Thyroid gland (tissue), 4 donors: ENCODE measurements around the gene PHACTR1.

ENCODE experiments used
- POLR2A ChIP-seq, 2 donors: fragments of 450-650 bp; IDR thresholded peaks; one replicate each; pipeline ENCODE4 v1.6.1; 2017; ENCODE audit warnings: antibody characterized with exemption in 2 of 2, mild to moderate bottlenecking in 2 of 2, moderate library complexity in 1 of 2
- TF ChIP-seq, protein P1 (sequence below), 6 experiments: fragments of 200-600 bp in 3 of 6; fragments of 450-650 bp in 3 of 6; sonication (generic) in 3 of 6; IDR thresholded peaks; one replicate each; pipeline ENCODE4 v1.5.1; 2016 to 2019; ENCODE audit warnings: antibody characterized with exemption in 6 of 6, mild to moderate bottlenecking in 2 of 6, inconsistent platforms in 1 of 6, moderate library complexity in 1 of 6

- TF ChIP-seq, protein P1, sequence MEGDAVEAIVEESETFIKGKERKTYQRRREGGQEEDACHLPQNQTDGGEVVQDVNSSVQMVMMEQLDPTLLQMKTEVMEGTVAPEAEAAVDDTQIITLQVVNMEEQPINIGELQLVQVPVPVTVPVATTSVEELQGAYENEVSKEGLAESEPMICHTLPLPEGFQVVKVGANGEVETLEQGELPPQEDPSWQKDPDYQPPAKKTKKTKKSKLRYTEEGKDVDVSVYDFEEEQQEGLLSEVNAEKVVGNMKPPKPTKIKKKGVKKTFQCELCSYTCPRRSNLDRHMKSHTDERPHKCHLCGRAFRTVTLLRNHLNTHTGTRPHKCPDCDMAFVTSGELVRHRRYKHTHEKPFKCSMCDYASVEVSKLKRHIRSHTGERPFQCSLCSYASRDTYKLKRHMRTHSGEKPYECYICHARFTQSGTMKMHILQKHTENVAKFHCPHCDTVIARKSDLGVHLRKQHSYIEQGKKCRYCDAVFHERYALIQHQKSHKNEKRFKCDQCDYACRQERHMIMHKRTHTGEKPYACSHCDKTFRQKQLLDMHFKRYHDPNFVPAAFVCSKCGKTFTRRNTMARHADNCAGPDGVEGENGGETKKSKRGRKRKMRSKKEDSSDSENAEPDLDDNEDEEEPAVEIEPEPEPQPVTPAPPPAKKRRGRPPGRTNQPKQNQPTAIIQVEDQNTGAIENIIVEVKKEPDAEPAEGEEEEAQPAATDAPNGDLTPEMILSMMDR (IDR thresholded peaks at IDR 0.05): no peak
- no peak for TF ChIP-seq POLR2A (IDR thresholded peaks at IDR 0.05)
Measured at GRCh38 chr6:12865671-12866181, 149.2 kb downstream of the PHACTR1 start.
